Liver (tissue), 3 donors: ENCODE results near the gene MYB.

ENCODE experiments used
- ATF3 ChIP-seq: IDR thresholded peaks from 2 replicates; pipeline ENCODE4 v1.6.1; 2016; ENCODE audit warnings: antibody characterized with exemption
- EGR1 ChIP-seq, 2 donors: IDR thresholded peaks; 2 replicates each; pipeline ENCODE4 v1.6.1; 2016 to 2018; ENCODE audit warnings: antibody characterized with exemption in 2 of 2, low read depth in 2 of 2
- FOXA1 ChIP-seq: IDR thresholded peaks from 2 replicates; pipeline ENCODE4 v1.6.1; 2016; ENCODE audit warnings: antibody characterized with exemption
- GABPA ChIP-seq, 2 donors: IDR thresholded peaks in 1 of 2; conservative IDR thresholded peaks in 1 of 2; 2 replicates each; pipeline ENCODE4 v1.6.1; 2016; ENCODE audit warnings: antibody characterized with exemption in 2 of 2, mild to moderate bottlenecking in 1 of 2, moderate library complexity in 1 of 2
- JUND ChIP-seq, 2 donors: IDR thresholded peaks; 2 replicates each; pipeline ENCODE4 v1.6.1; 2016; ENCODE audit warnings: antibody characterized with exemption in 2 of 2
- MAX ChIP-seq: IDR thresholded peaks from 2 replicates; pipeline ENCODE4 v1.6.1; 2016; ENCODE audit warnings: antibody characterized with exemption
- RAD21 ChIP-seq, 2 donors: IDR thresholded peaks; 2 replicates each; pipeline ENCODE4 v1.6.1; 2016; ENCODE audit warnings: antibody characterized with exemption in 2 of 2, mild to moderate bottlenecking in 2 of 2
- REST ChIP-seq: IDR thresholded peaks from 2 replicates; pipeline ENCODE4 v1.6.1; 2016; ENCODE audit warnings: antibody characterized with exemption, mild to moderate bottlenecking
- SP1 ChIP-seq: IDR thresholded peaks from 2 replicates; pipeline ENCODE4 v1.6.1; 2018; ENCODE audit warnings: antibody characterized with exemption, mild to moderate bottlenecking
- TAF1 ChIP-seq: conservative IDR thresholded peaks from 2 replicates; pipeline ENCODE4 v1.6.1; 2016; ENCODE audit warnings: antibody characterized with exemption, mild to moderate bottlenecking
- YY1 ChIP-seq: IDR thresholded peaks from 2 replicates; pipeline ENCODE4 v1.6.1; 2016; ENCODE audit warnings: antibody characterized with exemption, mild to moderate bottlenecking
- ZBTB33 ChIP-seq: IDR thresholded peaks from 2 replicates; pipeline ENCODE4 v1.6.1; 2016; ENCODE audit warnings: antibody characterized with exemption
- TF ChIP-seq, protein P1 (sequence below): fragments of 150-350 bp; IDR thresholded peaks from 2 replicates; pipeline ENCODE4 v1.5.1; 2017; ENCODE audit warnings: improper control_type of control experiment, low read depth, low read length; ENCODE audit not compliant: missing input control
- donor health status: healthy.
- donor health status: healthy.

DNA sequence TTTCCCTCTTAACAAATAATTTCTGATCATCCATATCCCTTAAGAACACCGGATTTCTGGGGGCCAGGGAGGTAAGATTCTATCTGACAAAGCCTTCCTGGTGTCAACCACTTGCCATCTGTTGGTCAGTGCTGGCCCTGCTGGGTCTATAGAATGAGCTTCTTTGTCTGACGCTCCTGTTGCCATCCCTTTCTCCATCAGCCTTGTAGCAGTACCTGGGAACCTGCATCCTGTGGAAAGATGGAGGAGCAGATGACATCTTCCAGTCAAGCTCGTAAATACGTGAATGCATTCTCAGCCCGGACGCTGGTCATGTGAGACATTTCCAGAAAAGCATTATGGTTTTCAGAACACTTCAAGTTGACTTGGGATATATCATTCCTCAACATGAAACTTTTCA lies 36.6 kb downstream of the MYB start:
- TF ChIP-seq, protein P1, sequence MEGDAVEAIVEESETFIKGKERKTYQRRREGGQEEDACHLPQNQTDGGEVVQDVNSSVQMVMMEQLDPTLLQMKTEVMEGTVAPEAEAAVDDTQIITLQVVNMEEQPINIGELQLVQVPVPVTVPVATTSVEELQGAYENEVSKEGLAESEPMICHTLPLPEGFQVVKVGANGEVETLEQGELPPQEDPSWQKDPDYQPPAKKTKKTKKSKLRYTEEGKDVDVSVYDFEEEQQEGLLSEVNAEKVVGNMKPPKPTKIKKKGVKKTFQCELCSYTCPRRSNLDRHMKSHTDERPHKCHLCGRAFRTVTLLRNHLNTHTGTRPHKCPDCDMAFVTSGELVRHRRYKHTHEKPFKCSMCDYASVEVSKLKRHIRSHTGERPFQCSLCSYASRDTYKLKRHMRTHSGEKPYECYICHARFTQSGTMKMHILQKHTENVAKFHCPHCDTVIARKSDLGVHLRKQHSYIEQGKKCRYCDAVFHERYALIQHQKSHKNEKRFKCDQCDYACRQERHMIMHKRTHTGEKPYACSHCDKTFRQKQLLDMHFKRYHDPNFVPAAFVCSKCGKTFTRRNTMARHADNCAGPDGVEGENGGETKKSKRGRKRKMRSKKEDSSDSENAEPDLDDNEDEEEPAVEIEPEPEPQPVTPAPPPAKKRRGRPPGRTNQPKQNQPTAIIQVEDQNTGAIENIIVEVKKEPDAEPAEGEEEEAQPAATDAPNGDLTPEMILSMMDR: no peak
- TF ChIP-seq REST (no peak), ATF3 (no peak), MAX (no peak), GABPA (IDR thresholded peaks at IDR 0.05 in 1 of 2, conservative IDR thresholded peaks at IDR 0.05 in 1 of 2) (no peak), RAD21 (IDR thresholded peaks at IDR 0.05) (no peak), TAF1 (no peak), JUND (IDR thresholded peaks at IDR 0.05) (no peak), SP1 (no peak), ZBTB33 (no peak), EGR1 (IDR thresholded peaks at IDR 0.05; ENCODE audit: low read depth in 2 of 2) (no peak), YY1 (no peak), FOXA1 (no peak)
